Activated CD4-positive, alpha-beta T cell treated with anti-CD3 and anti-CD28 coated beads, Interleukin-2, amount 10 ng/mL, durations not matched to agents 7 days and 5 days (primary cell): Measurements from ENCODE around the gene PPP2R5D. TPM values are rescaled to one million over a fixed set of nuclear protein-coding genes. Genes with fewer than 3 reads are reported as not detected.

ENCODE experiments used
- CTCF ChIA-PET: fragments of 350-600 bp; sonication (Branson Sonifier 250); formaldehyde crosslinking; loops from one replicate; lab custom pipeline; 2021; ENCODE audit warnings: antibody characterized with exemption; lab: Charles Lee
- POLR2A ChIA-PET: fragments of 350-600 bp; sonication (Branson Sonifier 250); formaldehyde crosslinking; loops from one replicate; lab custom pipeline; 2021; ENCODE audit warnings: antibody characterized with exemption; lab: Charles Lee
- DNase-seq: peaks from one replicate; pipeline ENCODE4 v3.0.0-alpha.2; 2020
- H3K27ac Mint-ChIP-seq: one replicate; pipeline ENCODE4 v1.8.0; 2021; ENCODE audit warnings: mild to moderate bottlenecking, moderate library complexity, mixed read lengths
- H3K27me3 Mint-ChIP-seq: one replicate; pipeline ENCODE4 v1.8.0; 2021; ENCODE audit warnings: mixed read lengths
- H3K36me3 Mint-ChIP-seq: one replicate; pipeline ENCODE4 v1.8.0; 2021; ENCODE audit warnings: low read depth, mixed read lengths
- H3K4me1 Mint-ChIP-seq: one replicate; pipeline ENCODE4 v1.8.0; 2021; ENCODE audit warnings: mixed read lengths
- H3K4me3 Mint-ChIP-seq: one replicate; pipeline ENCODE4 v1.8.0; 2021; ENCODE audit warnings: mild to moderate bottlenecking, moderate library complexity, mixed read lengths
- H3K9me3 Mint-ChIP-seq: one replicate; pipeline ENCODE4 v1.8.0; 2021; ENCODE audit warnings: mixed read lengths
- total RNA-seq, 2 experiments: library from RNA; stranded (reverse); gene quantifications; one replicate each; pipeline ENCODE4 v1.2.3, GENCODE V29; 2021

PPP2R5D gene
- total RNA-seq, 2 experiments from 2014 or later: 62.0 to 68.1 TPM

- H3K4me3 Mint-ChIP-seq: no peak overlapping the region
- no peaks in the 10 kb centered on the region for H3K27me3 Mint-ChIP-seq
- no peaks in the 10 kb centered on the region for H3K9me3 Mint-ChIP-seq
- peaks cover 35% of the 10 kb centered on the region for H3K36me3 Mint-ChIP-seq
- DNase-seq: no peak
- ChIA-PET CTCF (interaction anchor here (1.0 kb wide), 1 partner anchor 10 kb away, joined by 3 read pairs; no protein-coding TSS in a partner anchor), POLR2A (no interaction called here)
- peaks cover 7% of the 10 kb centered on the region for H3K4me1 Mint-ChIP-seq
- H3K27ac Mint-ChIP-seq: no peak overlapping the region
These were observed 21.9 kb downstream of the PPP2R5D start for GRCh38 chr6:43006251-43006650.

DNA sequence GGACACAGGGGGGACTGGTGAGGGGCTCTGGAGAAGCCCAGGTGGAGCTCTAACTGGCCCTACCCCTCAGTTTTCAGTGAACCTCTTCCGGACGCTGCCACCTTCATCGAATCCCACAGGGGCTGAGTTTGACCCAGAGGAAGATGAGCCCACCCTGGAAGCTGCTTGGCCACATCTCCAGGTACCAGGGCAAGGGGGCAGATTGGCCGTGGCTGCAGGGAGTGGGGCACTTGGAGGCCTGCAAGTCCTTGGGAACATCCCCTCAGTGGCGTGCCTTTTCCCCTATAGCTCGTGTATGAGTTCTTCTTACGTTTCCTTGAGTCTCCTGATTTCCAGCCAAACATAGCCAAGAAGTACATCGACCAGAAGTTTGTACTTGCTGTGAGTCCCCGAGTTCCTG is 22.8 kb downstream of the PPP2R5D start:
- CTCF ChIA-PET: interaction anchor here (1.0 kb wide), 1 partner anchor 11 kb away, joined by 3 read pairs; no protein-coding TSS in a partner anchor
- Mint-ChIP-seq H3K4me3 (no peak overlapping the region), H3K27me3 (no peaks in the 10 kb centered on the region), H3K36me3 (peaks cover 40% of the 10 kb centered on the region), H3K9me3 (no peaks in the 10 kb centered on the region), H3K27ac (no peak overlapping the region), H3K4me1 (peaks cover 16% of the 10 kb centered on the region)
- DNase-seq: no peak
- POLR2A ChIA-PET: no interaction called here

- H3K27me3 Mint-ChIP-seq: no peaks in the 10 kb centered on the region
- peak; percentile 55 for DNase-seq
- H3K9me3 Mint-ChIP-seq: no peaks in the 10 kb centered on the region
- no peak overlapping the region for H3K27ac Mint-ChIP-seq
- POLR2A ChIA-PET: no interaction called here
- CTCF ChIA-PET: interaction anchor here (1.1 to 1.4 kb wide), 2 partner anchors 12 to 220 kb away, joined by 4 read pairs; partner anchors contain the start of gene DNPH1
- H3K4me3 Mint-ChIP-seq: no peak overlapping the region
- peaks cover 49% of the 10 kb centered on the region for H3K36me3 Mint-ChIP-seq
- H3K4me1 Mint-ChIP-seq: peaks cover 34% of the 10 kb centered on the region
These were observed 24.8 kb downstream of the PPP2R5D start for GRCh38 chr6:43009124-43009523.

GRCh38 chr6:43011207-43011606 is 26.8 kb downstream of the PPP2R5D start:
- no peak overlapping the region for H3K4me3 Mint-ChIP-seq
- peaks cover 44% of the 10 kb centered on the region for H3K4me1 Mint-ChIP-seq
- H3K36me3 Mint-ChIP-seq: peaks cover 50% of the 10 kb centered on the region
- H3K9me3 Mint-ChIP-seq: no peaks in the 10 kb centered on the region
- ChIA-PET CTCF (interaction anchor here (0.9 to 1.9 kb wide), 3 partner anchors 17 to 27 kb away, joined by 3 to 4 read pairs (median 3); partner anchors contain the start of gene PPP2R5D), POLR2A (no interaction called here)
- DNase-seq: no peak
- H3K27me3 Mint-ChIP-seq: no peaks in the 10 kb centered on the region
- H3K27ac Mint-ChIP-seq: no peak overlapping the region

DNA sequence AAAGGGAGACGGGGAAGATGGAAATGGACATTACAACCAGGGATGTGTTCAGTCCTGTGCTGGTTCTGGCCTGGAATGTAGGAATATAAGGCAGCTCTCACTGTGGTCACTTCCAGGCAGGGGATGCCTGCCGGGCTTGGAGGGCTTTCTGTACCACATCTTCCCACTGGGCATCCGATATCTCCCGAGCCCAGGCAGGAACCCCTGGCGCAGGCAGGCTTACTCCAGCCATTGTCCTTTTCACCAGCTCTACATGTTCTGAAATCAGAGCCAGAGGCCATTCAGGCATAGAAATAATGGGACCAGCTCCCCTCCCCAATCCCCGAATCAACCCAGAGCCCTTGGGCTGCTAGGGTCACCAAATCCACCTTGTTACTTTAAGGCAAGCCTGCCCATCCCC is 28.0 kb downstream of the PPP2R5D start:
- H3K36me3 Mint-ChIP-seq: peaks cover 48% of the 10 kb centered on the region
- no peaks in the 10 kb centered on the region for H3K27me3 Mint-ChIP-seq
- no peak for DNase-seq
- H3K27ac Mint-ChIP-seq: peak overlapping the region; percentile 72
- H3K4me3 Mint-ChIP-seq: peak overlapping the region; percentile 95
- H3K9me3 Mint-ChIP-seq: no peaks in the 10 kb centered on the region
- peaks cover 48% of the 10 kb centered on the region for H3K4me1 Mint-ChIP-seq
- POLR2A ChIA-PET: interaction anchor here (3.4 kb wide), 1 partner anchor 83 kb away, joined by 12 read pairs; the partner anchor contains the start of gene CNPY3
- CTCF ChIA-PET: interaction anchor here (0.5 to 1.7 kb wide), 7 partner anchors 9 to 782 kb away, joined by 3 to 7 read pairs (median 3); no protein-coding TSS in a partner anchor

GRCh38 chr6:43013097-43013842 is 28.9 kb downstream of the PPP2R5D start:
- no peak for DNase-seq
- Mint-ChIP-seq H3K9me3 (no peaks in the 10 kb centered on the region), H3K27ac (peak overlapping the region; percentile 86), H3K36me3 (peaks cover 51% of the 10 kb centered on the region), H3K4me3 (peak overlapping the region; percentile 95), H3K4me1 (peaks cover 48% of the 10 kb centered on the region), H3K27me3 (no peaks in the 10 kb centered on the region)
- POLR2A ChIA-PET: interaction anchor here (0.9 to 3.4 kb wide), 2 partner anchors 41 to 84 kb away, joined by 3 to 12 read pairs; partner anchors contain the start of genes CNPY3 and CUL7
- CTCF ChIA-PET: interaction anchor here (0.5 to 2.3 kb wide), 10 partner anchors 10 to 84 kb away, joined by 3 to 7 read pairs (median 4); partner anchors contain the start of genes CNPY3 and PPP2R5D

- H3K9me3 Mint-ChIP-seq: no peaks in the 10 kb centered on the region
- H3K4me3 Mint-ChIP-seq: peak within 1 kb of the TSS; percentile 95
- H3K27me3 Mint-ChIP-seq: no peaks in the 10 kb centered on the region
- H3K27ac Mint-ChIP-seq: peak within 1 kb of the TSS; percentile 86
- DNase-seq: peak; percentile 100
- peaks cover 52% of the 10 kb centered on the region for H3K36me3 Mint-ChIP-seq
- ChIA-PET POLR2A (interaction anchor here (0.6 to 3.4 kb wide), 3 partner anchors 9 to 85 kb away, joined by 3 to 12 read pairs (median 3); partner anchors contain the start of genes CNPY3 and CUL7), CTCF (interaction anchor here (0.5 to 2.3 kb wide), 10 partner anchors 9 to 1066 kb away, joined by 3 to 7 read pairs (median 4); partner anchors contain the start of genes CNPY3, PEX6 and PPP2R5D)
- H3K4me1 Mint-ChIP-seq: peaks cover 48% of the 10 kb centered on the region
These were observed 29.6 kb downstream of the PPP2R5D start, which contains the start of the genes KLHDC3 and MEA1 for GRCh38 chr6:43013843-43014433. KLHDC3 (plus strand) TSS chr6:43014249; CDS start chr6:43017193, 2,944 bp downstream. MEA1 (minus strand) TSS chr6:43013946; CDS start chr6:43013813, 133 bp downstream.

- no peak for DNase-seq
- H3K27me3 Mint-ChIP-seq: no peaks in the 10 kb centered on the region
- ChIA-PET CTCF (interaction anchor here (0.6 to 2.3 kb wide), 8 partner anchors 9 to 1065 kb away, joined by 3 to 5 read pairs (median 4); partner anchors contain the start of genes CNPY3, PEX6 and PPP2R5D), POLR2A (interaction anchor here (0.6 to 3.4 kb wide), 3 partner anchors 10 to 85 kb away, joined by 3 to 12 read pairs (median 3); partner anchors contain the start of genes CNPY3 and CUL7)
- peak overlapping the region; percentile 86 for H3K27ac Mint-ChIP-seq
- peak overlapping the region; percentile 95 for H3K4me3 Mint-ChIP-seq
- H3K9me3 Mint-ChIP-seq: no peaks in the 10 kb centered on the region
- H3K4me1 Mint-ChIP-seq: peaks cover 48% of the 10 kb centered on the region
- peaks cover 52% of the 10 kb centered on the region for H3K36me3 Mint-ChIP-seq
These were observed 30.1 kb downstream of the PPP2R5D start for GRCh38 chr6:43014434-43014909.

DNA sequence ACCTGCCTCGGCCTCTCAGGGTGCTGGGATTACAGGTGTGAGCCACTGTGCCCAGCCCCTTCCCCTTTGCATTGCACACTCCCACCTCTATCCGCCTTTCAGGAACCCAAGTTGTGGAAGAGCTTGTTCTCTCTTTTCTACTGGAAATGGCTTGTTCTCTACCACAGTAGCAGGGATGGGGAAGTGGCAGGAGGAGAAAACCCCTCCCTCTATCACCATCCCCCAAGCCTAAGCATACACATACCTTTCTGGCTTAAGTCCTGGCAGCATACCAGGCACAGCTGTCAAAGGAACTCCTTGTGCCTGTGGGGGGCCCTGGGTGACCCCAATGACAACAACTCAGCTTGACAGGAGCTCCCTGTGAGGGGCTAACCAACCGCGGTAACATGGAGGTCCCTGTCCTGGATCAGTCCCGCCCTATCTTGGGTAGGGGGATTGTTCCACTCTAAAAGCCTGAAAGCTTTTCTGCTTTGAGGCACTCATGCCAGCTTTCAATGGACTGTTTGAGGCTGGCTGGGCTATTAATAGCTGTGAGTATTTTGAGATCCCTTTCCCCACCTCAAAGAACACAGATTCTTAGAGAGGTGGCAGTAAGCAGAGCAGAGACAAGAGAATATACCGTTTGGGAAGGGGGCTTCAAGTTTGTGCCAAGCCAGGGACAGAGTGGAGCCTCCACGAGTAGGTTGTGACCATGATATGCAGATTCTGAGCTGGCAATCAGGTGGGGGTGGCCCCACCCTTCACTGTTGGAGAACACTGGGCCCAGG is 32.0 kb downstream of the PPP2R5D start:
- POLR2A ChIA-PET: no interaction called here
- Mint-ChIP-seq H3K4me3 (peak overlapping the region; percentile 24), H3K9me3 (no peaks in the 10 kb centered on the region), H3K4me1 (peaks cover 46% of the 10 kb centered on the region), H3K36me3 (peaks cover 48% of the 10 kb centered on the region), H3K27me3 (no peaks in the 10 kb centered on the region), H3K27ac (peak overlapping the region; percentile 63)
- no peak for DNase-seq
- CTCF ChIA-PET: interaction anchor here (0.5 to 2.2 kb wide), 6 partner anchors 8 to 127 kb away, joined by 3 to 7 read pairs (median 3); partner anchors contain the start of genes KLC4 and MRPL2

DNA sequence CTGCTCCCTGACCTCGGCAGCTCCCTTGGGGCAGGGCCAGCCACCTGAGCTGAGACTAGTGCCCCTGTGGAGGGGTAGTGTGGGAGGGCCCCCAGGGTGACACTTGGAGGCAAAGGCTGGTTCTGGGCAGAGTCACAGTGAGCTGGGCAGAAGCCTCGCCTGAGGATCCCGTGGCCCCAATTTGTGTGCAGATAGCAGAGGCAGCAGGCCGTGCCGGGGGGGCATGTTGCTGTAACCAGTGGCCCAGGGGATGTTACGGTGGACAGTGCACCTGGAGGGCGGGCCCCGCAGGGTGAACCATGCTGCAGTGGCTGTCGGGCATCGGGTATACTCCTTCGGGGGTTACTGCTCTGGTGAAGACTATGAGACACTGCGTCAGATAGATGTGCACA is 32.6 kb downstream of the PPP2R5D start:
- H3K27ac Mint-ChIP-seq: no peak overlapping the region
- H3K4me1 Mint-ChIP-seq: peaks cover 42% of the 10 kb centered on the region
- ChIA-PET CTCF (interaction anchor here (0.6 to 2.2 kb wide), 4 partner anchors 8 to 133 kb away, joined by 3 to 7 read pairs (median 3); no protein-coding TSS in a partner anchor), POLR2A (no interaction called here)
- H3K36me3 Mint-ChIP-seq: peaks cover 45% of the 10 kb centered on the region
- no peak for DNase-seq
- no peaks in the 10 kb centered on the region for H3K9me3 Mint-ChIP-seq
- no peak overlapping the region for H3K4me3 Mint-ChIP-seq
- H3K27me3 Mint-ChIP-seq: no peaks in the 10 kb centered on the region

DNA sequence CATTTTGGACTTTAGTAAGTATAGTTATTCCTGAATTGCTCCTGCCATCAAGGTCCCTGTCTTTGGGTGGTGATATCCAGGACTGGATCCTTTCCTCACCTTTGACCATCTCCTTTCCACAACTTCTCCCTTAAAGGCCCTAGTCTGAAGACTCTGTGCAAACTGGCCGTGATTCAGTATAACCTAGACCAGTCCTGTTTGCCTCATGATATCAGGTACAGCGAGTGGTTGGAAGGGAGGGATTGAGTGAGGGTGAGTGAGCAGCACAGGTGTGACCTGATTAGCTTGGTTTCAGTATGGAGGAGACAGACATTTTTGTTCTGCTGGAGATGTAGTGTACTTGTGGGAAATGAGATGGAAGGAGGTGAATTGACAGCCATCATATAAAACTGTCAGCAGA is 34.8 kb downstream of the PPP2R5D start:
- Mint-ChIP-seq H3K4me1 (peaks cover 29% of the 10 kb centered on the region), H3K27ac (no peak overlapping the region), H3K36me3 (peaks cover 38% of the 10 kb centered on the region), H3K4me3 (no peak overlapping the region), H3K27me3 (no peaks in the 10 kb centered on the region), H3K9me3 (no peaks in the 10 kb centered on the region)
- CTCF ChIA-PET: interaction anchor here (1.1 kb wide), 1 partner anchor 14 kb away, joined by 4 read pairs; no protein-coding TSS in a partner anchor
- no peak for DNase-seq
- POLR2A ChIA-PET: no interaction called here
